Neuron (in vitro differentiated cells): ENCODE measurements around the gene EFNB2.

ENCODE experiments used
- H2AFZ ChIP-seq: one replicate; pipeline ENCODE4 v1.6.1; 2013; ENCODE audit warnings: low read depth, mild to moderate bottlenecking, inconsistent platforms, low read length, moderate library complexity
- H3K27me3 ChIP-seq: one replicate; pipeline ENCODE4 v1.6.1; 2013; ENCODE audit warnings: low read length; ENCODE audit not compliant: insufficient read depth
- H3K36me3 ChIP-seq: one replicate; pipeline ENCODE4 v1.6.1; 2013; ENCODE audit warnings: low read length; ENCODE audit not compliant: insufficient read depth
- H3K4me1 ChIP-seq: one replicate; pipeline ENCODE4 v1.6.1; 2013; ENCODE audit warnings: low read length; ENCODE audit not compliant: insufficient read depth
- H3K4me3 ChIP-seq: 2 replicates; pipeline ENCODE4 v1.5.1; 2013; ENCODE audit warnings: mild to moderate bottlenecking, low read length, moderate library complexity
- H3K9me3 ChIP-seq: one replicate; pipeline ENCODE4 v1.6.1; 2013; ENCODE audit warnings: low read length

Gene EFNB2

GRCh38 chr13:106498158-106498557 lies 37.3 kb downstream of the EFNB2 start:
- Histone ChIP-seq H3K4me1 (peaks cover 39% of the 10 kb centered on the region), H3K27me3 (no peaks in the 10 kb centered on the region), H3K9me3 (no peaks in the 10 kb centered on the region), H2AFZ (no peak overlapping the region), H3K36me3 (peaks cover 86% of the 10 kb centered on the region), H3K4me3 (no peak overlapping the region)

- Histone ChIP-seq H2AFZ (no peak overlapping the region), H3K9me3 (no peaks in the 10 kb centered on the region), H3K27me3 (no peaks in the 10 kb centered on the region), H3K4me3 (no peak overlapping the region), H3K36me3 (peaks cover 86% of the 10 kb centered on the region), H3K4me1 (peaks cover 44% of the 10 kb centered on the region)
These were observed 38.4 kb downstream of the EFNB2 start for GRCh38 chr13:106497079-106497478.

- no peak overlapping the region for H3K4me3 ChIP-seq
- peaks cover 46% of the 10 kb centered on the region for H3K4me1 ChIP-seq
- H3K27me3 ChIP-seq, result no peaks in the 10 kb centered on the region
- no peaks in the 10 kb centered on the region for H3K9me3 ChIP-seq
- H3K36me3 ChIP-seq, result peaks cover 90% of the 10 kb centered on the region
- no peak overlapping the region for H2AFZ ChIP-seq
These were observed 39.1 kb downstream of the EFNB2 start for GRCh38 chr13:106496072-106496997.

- no peaks in the 10 kb centered on the region for H3K9me3 ChIP-seq
- H3K27me3 ChIP-seq, result no peaks in the 10 kb centered on the region
- peaks cover 48% of the 10 kb centered on the region for H3K4me1 ChIP-seq
- peaks cover 91% of the 10 kb centered on the region for H3K36me3 ChIP-seq
- H3K4me3 ChIP-seq, result no peak overlapping the region
- no peak overlapping the region for H2AFZ ChIP-seq
These were observed 40.5 kb downstream of the EFNB2 start for GRCh38 chr13:106494936-106495335.

- Histone ChIP-seq H3K4me3 (no peak overlapping the region), H3K9me3 (no peaks in the 10 kb centered on the region), H3K4me1 (peaks cover 43% of the 10 kb centered on the region), H2AFZ (no peak overlapping the region), H3K27me3 (no peaks in the 10 kb centered on the region), H3K36me3 (peaks cover 91% of the 10 kb centered on the region)
These were observed 41.0 kb downstream of the EFNB2 start for GRCh38 chr13:106494506-106494905.

GRCh38 chr13:106493533-106494220 lies 41.8 kb downstream of the EFNB2 start:
- Histone ChIP-seq H3K27me3 (no peaks in the 10 kb centered on the region), H2AFZ (no peak overlapping the region), H3K9me3 (no peaks in the 10 kb centered on the region), H3K4me3 (no peak overlapping the region), H3K36me3 (peaks cover 89% of the 10 kb centered on the region), H3K4me1 (peaks cover 36% of the 10 kb centered on the region)

GRCh38 chr13:106492588-106493475 lies 42.6 kb downstream of the EFNB2 start:
- peaks cover 83% of the 10 kb centered on the region for H3K36me3 ChIP-seq
- H3K4me3 ChIP-seq, result no peak overlapping the region
- H3K27me3 ChIP-seq, result no peaks in the 10 kb centered on the region
- peaks cover 28% of the 10 kb centered on the region for H3K4me1 ChIP-seq
- H3K9me3 ChIP-seq, result no peaks in the 10 kb centered on the region
- H2AFZ ChIP-seq, result no peak overlapping the region

GRCh38 chr13:106491928-106492587 lies 43.4 kb downstream of the EFNB2 start:
- H3K9me3 ChIP-seq, result no peaks in the 10 kb centered on the region
- H3K27me3 ChIP-seq, result no peaks in the 10 kb centered on the region
- no peak overlapping the region for H2AFZ ChIP-seq
- no peak overlapping the region for H3K4me3 ChIP-seq
- H3K36me3 ChIP-seq, result peaks cover 78% of the 10 kb centered on the region
- peaks cover 21% of the 10 kb centered on the region for H3K4me1 ChIP-seq

GRCh38 chr13:106491463-106491862 lies 44.0 kb downstream of the EFNB2 start:
- H3K36me3 ChIP-seq, result peaks cover 72% of the 10 kb centered on the region
- H3K27me3 ChIP-seq, result no peaks in the 10 kb centered on the region

GRCh38 chr13:106490569-106491321 lies 44.7 kb downstream of the EFNB2 start:
- Histone ChIP-seq H3K4me3 (no peak overlapping the region), H2AFZ (no peak overlapping the region), H3K9me3 (no peaks in the 10 kb centered on the region), H3K4me1 (peaks cover 17% of the 10 kb centered on the region), H3K36me3 (peaks cover 65% of the 10 kb centered on the region), H3K27me3 (no peaks in the 10 kb centered on the region)

More at GRCh38 chr13:106491463-106491862, 44.0 kb downstream of the EFNB2 start:
- Histone ChIP-seq H2AFZ (no peak overlapping the region), H3K4me3 (no peak overlapping the region), H3K9me3 (no peaks in the 10 kb centered on the region), H3K4me1 (peaks cover 19% of the 10 kb centered on the region)

- Histone ChIP-seq H3K36me3 (peaks cover 58% of the 10 kb centered on the region), H3K27me3 (no peaks in the 10 kb centered on the region), H3K4me3 (no peak overlapping the region), H3K4me1 (peaks cover 17% of the 10 kb centered on the region), H2AFZ (no peak overlapping the region), H3K9me3 (no peaks in the 10 kb centered on the region)
These were observed 45.5 kb downstream of the EFNB2 start for GRCh38 chr13:106489849-106490568.
